ENCODE results near the gene LYAR. TPM values are rescaled to one million over a fixed set of nuclear protein-coding genes. Genes with fewer than 3 reads are reported as not detected.
A peak's percentile ranks its signal among the peaks of the same experiment; 100 is the strongest.

LYAR gene
- total and polyA plus RNA-seq, 2 of the 4 experiments (the other 2 are of a cell fraction): 5.4 to 8.2 TPM

DNA sequence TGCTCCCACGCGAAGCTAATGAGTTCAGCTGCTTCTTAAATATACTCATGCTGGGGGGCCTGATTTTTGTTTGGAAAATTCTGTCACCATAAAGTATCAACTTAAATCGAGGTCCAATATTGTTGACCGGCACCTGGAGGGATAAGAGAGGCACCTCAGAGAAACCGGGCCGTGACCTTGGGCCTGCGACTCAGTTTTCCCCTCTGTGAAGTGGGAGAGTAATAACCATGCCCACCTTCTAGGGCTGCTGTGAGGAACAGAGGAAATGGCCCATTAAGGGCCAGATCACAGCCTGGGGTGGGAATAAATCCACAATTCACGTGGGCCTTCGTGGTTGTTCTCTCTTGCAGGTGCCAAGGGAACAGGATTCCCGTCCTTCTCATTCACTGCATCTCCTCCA lies 39.5 kb upstream of the LYAR start:
- Histone ChIP-seq H4K8ac (ENCODE audit: low read depth in 2 of 2, low read length in 2 of 2) (no peak overlapping the region), H2AFZ (replicated peaks; ENCODE audit: low read length, poor library complexity) (no peak overlapping the region), H3K56ac (ENCODE audit: extremely low read depth, insufficient read depth, low read length) (no peak overlapping the region), H2BK120ac (ENCODE audit: low read depth, low read length) (no peak overlapping the region), H3K36me3 (ENCODE audit: control insufficient read depth, insufficient read depth, low read length) (no peaks in the 10 kb centered on the region), H4K91ac (ENCODE audit: insufficient read depth, low read depth, low read length) (no peak overlapping the region), H3K79me1 (ENCODE audit: low read depth in 1 of 2, low read length in 2 of 2) (no peaks in the 10 kb centered on the region), H4K5ac (ENCODE audit: low read depth, low read length) (no peak overlapping the region), H3K27me3 (ENCODE audit: control insufficient read depth, insufficient read depth, low read length) (no peaks in the 10 kb centered on the region; the same call in 1 of the 2 replicates), H2BK5ac (ENCODE audit: low read depth, low read length, poor library complexity, severe bottlenecking) (no peak overlapping the region), H2BK20ac (ENCODE audit: low read depth, low read length) (no peak overlapping the region), H3K14ac (replicated peaks; ENCODE audit: low read depth, low read length) (no peak overlapping the region), H2BK15ac (ENCODE audit: low read depth, low read length) (no peak overlapping the region), H3K4ac (ENCODE audit: low read depth, low read length) (no peak overlapping the region), H3K18ac (ENCODE audit: low read depth, low read length) (no peak overlapping the region), H3K9ac (ENCODE audit: low read depth, low read length) (no peak overlapping the region), H3K4me2 (ENCODE audit: low read depth, low read length) (no peak overlapping the region), H2AK5ac (ENCODE audit: low read depth, low read length) (no peak overlapping the region), H3K4me1 (ENCODE audit: control insufficient read depth, insufficient read depth, low read length) (no peaks in the 10 kb centered on the region), H3K4me3 (ENCODE audit: insufficient read depth, low read depth, low read length) (no peak overlapping the region), H3K9me1 (ENCODE audit: insufficient read depth, low read length) (0 out of 2 replicates have a peak, but pooled peaks cover 6% of the 10 kb centered on the region), H4K20me1 (ENCODE audit: insufficient read depth, low read length) (no peaks in the 10 kb centered on the region; the same call in 1 of the 2 replicates), H3K9me3 (ENCODE audit: control insufficient read depth, insufficient read depth, low read length) (no peaks in the 10 kb centered on the region), H3K27ac (ENCODE audit: insufficient read depth, low read length) (no peak overlapping the region), H2AK9ac (replicated peaks; ENCODE audit: low read depth, low read length, poor library complexity) (peak overlapping the region; percentile 50), H3K23ac (ENCODE audit: low read depth, low read length) (no peak overlapping the region)
- dilution Hi-C loops (cut with HindIII; ENCODE audit: low sequenced_read_pairs, unreplicated experiment): no loop called here
- DNase-seq (no peak), ATAC-seq (ENCODE audit: low read depth) (no peak)
- TF ChIP-seq CEBPB (IDR thresholded peaks at IDR 0.05; ENCODE audit: low read depth, low read length) (no peak), RAD21 (IDR thresholded peaks at IDR 0.05; ENCODE audit: low read length) (no peak), FOS (IDR thresholded peaks at IDR 0.05; ENCODE audit: low read depth, low read length) (no peak), MAFK (IDR thresholded peaks at IDR 0.05; ENCODE audit: low read depth, low read length) (no peak), CHD1 (IDR thresholded peaks at IDR 0.05; ENCODE audit: low read depth, low read length) (no peak), RFX5 (IDR thresholded peaks at IDR 0.05; ENCODE audit: low read depth, low read length) (no peak)
- no TSS peak for BruUV-seq (replicated peaks)
- ChIA-PET POLR2A (ENCODE audit: unreplicated experiment) (no interaction called here), CTCF (interaction anchor here (0.6 kb wide), 1 partner anchor 933 kb away, joined by 3 read pairs; no protein-coding TSS in a partner anchor)
- in situ Hi-C loops (cut with MboI; ENCODE audit: low sequenced_read_pairs): no loop called here
- intact Hi-C loops (cut with micrococcal nuclease): no loop called here
- WGBS, 2 experiments (ENCODE audit: extremely low coverage in 2 of 2, insufficient read length in 1 of 2): 83% methylated on average over 2 of the region's 10 CpGs; no CpG with 5 or more reads in 1 of the 2 experiments
